ENCODE results near the gene MGST1.

MGST1 gene, protein sequence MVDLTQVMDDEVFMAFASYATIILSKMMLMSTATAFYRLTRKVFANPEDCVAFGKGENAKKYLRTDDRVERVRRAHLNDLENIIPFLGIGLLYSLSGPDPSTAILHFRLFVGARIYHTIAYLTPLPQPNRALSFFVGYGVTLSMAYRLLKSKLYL

DNA sequence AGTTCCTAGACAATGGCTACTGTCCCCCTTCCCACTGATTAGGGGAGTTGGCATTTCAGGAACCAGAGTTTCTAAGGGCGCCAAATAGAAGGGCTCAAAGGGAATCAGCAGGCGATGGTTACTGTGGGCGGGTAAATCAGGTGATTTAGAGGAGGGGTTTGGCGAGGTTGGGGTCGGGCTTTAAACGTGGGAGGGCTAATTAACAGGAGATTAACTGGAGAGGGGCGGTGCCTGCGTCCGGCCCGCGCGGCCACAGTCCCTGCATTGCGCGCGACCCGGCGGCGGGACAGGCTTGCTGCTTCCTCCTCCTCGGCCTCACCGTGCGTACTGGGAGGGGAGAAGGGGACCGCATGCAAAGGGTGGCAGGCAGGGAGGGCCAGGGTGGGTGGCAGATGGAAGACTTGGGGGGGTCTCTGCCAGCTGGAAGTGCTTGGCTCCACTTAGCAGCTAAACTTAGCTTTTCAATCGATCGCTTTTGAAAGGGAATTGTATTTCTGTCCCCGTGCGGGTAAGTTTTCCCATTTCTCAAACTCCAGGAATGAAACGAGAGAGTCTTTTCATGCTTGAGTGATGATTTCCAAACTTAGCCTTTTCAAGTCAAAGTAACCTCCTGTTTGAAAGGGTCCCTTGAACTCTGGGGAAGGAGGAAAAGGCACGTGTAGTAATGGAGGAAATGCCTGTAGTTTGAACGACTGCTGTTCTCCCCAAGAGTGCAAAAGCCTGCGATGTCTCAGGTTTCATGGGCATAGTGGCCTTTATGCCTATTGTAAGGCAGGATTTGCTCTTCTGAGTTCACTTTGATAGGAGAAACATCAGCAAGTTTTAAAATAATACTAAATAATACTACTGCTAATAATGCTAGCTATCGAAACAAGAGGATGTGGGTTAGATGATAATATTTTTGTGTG lies at the start of gene MGST1:
Gene MGST1 (plus strand): TSS at position 255 of the 908 bp plus-strand sequence. CDS start 6,608 bp downstream, outside the sequence.
- DNase-seq = no peak

DNA sequence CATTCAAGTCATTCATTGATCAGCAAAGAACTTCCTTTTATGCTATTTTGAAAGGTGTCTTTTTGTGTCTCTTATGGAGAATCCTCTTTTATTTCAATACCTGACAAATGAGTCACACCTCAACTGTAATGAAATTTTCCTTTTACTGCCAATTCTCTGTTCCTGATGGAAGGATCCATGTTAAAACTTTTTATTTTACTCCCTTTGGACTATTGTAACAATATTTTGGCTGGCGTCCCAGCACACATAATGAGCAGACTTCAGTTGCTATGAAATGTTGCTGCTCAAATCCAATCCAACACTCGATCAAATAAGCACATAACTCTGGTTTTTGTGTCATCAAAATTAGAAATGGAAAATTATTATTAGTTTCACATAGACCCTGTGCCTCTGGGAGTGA lies 48.0 kb upstream of the MGST1 start:
- DNase-seq = no peak

DNA sequence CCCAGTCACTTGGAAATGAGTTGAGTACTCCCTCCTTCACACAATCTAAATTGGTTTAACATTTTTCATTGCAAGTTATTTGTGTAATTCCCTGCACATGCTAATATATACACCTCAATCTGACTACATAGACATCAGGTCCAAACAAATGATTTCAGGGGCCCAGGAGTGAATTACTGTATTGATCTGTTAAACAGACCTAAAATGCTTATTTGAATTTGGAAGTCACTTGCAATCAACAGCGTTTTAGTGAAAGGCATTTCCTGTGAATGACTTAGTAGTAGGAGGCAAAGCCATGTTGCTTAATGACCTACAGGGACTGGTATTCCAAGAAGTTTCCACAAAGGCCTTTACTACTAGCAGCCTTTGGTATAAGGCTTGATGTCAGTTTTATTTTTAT lies 47.3 kb upstream of the MGST1 start:
- DNase-seq = no peak

DNA sequence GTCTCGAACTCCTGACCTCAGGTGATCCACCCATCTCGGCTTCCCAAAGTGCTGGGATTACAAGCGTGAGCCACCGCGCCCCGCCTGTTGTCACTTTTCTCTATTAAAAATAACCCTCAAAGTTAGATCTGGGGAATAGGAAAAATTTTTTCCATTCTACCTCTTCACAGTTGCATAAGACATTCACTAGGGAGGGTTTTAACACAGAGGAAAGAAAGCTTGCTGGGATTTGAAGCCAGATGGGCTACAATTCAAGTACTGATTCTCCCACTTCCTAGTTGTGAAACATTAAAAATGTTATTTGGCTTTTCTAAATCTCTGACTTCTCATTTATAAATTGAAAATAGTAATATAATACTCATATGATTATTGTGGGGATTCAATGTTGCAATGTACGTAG lies 46.7 kb upstream of the MGST1 start:
- DNase-seq = no peak

DNA sequence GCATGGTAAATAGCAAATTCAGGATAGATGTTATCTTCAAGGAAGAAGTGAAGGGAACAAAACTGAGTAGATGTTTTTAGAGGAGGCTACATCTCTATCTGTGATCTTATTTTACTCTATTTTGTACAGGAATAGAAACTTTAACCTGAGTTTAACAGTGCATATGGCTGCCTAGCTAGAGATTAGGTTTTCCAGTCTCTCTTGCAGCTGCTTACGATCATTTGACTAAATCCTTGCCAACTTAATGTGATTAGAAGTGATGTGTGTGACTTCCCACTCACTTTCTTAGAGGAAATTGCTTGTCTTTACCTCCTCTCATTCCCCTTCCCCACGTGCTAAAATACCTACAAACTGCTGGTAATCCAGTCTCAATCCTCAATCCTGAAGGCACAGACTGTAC lies 43.5 kb upstream of the MGST1 start:
- DNase-seq = no peak

DNA sequence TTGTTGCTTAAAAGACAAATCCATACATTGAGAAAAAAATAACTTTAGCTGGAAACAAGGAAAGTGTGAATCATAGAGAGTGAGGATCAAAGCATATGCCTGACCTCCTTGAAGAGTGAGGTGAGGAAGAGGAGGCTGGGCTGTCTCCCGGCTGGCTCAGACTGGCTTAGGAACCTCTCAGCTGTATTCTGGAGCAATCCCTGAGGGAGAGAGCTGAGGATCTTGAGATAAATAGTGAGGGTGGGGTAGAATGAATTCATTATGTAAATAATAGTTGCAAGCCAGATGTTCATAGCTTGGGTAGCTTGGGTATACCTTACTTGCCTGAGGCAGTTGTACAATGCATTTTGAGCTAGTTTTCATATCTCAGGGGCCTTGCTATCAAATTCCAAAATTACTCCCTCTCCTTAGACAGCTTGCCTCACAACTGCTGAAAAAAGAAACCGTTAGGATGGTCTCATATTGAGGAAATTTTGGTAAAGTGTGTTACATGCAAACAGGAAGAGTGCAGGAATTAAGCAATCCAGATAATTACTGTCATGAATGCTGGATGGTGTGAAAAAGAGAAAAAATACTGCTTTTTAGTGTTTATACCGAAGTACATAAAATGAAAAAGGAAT lies 39.5 kb upstream of the MGST1 start:
- DNase-seq = no peak

DNA sequence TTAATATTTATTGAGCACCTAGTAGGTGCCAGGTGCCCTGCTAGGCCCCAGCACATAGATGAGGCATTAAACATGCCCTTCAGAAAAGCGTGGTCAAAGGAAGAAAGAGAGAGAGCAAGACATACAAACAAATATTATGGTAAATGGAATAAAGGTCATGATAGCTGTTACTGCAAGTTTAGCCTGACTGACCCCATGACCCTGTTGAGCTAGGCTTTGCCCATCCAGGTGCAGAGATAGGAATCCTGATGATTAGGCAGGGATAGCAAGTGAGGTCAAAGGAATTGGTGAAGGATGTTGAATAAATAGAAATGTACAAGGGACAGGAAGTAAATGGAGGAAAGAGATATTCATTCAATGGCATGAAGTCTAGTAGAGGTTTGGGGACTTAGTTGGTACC lies 36.5 kb upstream of the MGST1 start:
- no peak for DNase-seq

DNA sequence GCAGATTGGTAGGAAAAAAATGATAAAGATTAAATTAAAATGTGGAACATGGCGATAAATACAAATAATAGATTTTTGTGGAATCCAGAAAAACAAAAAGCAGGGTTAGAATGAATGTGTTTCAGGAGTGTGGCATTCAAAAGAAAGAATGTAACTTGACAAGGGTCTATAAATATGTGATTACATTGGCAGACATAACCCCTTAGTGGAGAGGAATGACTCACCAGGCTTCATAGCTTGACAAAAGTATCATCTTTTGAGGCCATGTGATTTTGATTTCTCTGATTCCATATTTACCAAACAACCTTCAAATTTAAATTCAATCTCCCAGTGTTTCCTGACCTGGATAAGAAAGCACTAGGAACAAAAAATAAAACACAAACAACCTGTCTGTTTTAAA lies 24.4 kb upstream of the MGST1 start:
- DNase-seq = no peak

DNA sequence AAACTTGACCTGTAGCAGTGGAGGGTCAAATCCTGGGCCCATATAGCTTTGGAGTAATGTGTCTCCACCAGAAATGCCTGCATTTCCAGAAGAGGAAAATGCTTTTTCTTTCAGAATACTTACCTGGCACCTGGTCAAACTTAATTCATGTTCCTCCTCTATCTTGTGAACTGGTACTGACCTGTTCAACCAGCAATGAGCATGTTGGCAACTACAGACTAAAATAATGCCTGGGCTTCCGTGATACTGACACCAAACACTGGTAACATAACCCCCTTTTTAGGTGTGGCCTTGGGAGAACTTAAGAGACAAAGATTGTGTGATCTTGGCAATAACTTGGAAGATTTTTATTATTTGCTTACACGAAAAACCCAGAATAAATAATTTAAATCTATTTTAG lies 23.8 kb upstream of the MGST1 start:
- DNase-seq = no peak

DNA sequence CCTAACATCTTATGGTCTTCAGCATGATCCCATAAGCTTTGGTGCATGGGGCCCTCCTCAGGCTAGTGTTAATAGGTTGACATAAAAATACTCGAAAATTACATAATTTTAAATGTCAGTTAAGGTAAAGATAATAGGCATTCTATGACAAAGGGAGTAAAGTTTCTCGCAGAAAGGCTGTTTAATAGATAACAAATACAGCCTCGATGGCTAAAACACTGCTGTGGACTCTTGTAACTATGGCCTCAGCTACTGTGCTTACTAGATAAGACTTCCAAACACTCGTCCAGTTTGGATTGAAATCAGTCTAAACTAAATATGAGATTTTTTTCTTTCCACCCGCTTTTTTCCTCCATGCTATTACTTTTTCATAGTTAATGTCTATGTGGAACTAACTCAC lies 23.2 kb upstream of the MGST1 start:
- no peak for DNase-seq

DNA sequence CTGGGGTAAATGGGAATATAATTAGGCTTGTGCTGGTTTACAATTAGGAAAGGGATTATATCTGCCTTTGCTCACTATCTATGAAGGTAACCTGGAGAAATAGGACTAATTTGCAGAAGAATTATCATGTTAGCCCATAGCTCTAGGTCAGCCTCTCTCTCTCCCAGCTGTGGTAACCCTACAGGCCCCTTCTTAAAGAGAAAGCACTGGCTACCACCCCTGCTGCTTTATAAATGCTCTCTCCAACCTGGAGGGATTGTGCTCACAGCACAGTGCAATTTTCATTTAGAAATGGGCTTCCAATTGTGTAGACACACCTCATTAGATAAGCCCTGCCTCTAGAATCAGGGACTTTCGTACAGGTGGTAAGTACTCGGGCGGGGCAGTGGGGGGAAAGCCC lies 22.7 kb upstream of the MGST1 start:
- DNase-seq = no peak

DNA sequence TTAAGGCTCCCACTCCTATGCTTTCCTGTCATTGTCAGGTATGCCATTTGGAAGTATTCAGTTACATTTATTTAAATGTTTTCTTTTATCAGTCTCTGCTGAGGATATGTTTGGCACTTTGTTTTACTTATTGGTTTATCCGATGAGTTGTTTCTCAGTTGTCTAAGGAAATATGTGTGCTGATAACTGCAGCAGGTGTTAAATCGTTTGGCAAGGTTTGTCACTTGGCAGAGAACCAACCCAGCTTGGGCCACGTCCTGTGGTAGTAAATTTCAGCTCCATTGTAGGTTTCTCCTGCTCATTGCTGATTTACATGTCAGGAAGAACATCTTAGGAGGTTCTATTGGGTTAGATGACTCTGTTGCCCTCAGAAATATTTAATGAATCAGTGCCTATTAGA lies 22.0 kb upstream of the MGST1 start:
- DNase-seq = no peak

DNA sequence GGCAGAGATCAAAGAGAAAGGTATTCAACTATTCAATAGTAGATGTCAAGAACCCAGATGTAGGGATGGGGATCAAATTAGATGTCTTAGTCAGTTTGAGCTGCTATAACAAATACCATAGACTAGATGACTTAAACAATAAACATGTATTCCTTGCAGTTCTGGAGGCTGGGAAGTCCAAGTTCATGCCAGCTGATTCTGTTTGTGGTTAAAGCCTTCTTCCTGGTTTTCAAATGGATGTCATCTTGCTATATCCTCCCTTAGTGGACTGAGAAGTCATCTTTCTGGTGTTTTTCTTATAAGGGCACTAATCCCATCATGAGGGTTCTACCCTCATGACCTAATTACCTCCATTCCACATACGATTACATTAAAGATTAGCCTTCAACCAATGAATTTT lies 19.5 kb upstream of the MGST1 start:
- DNase-seq = no peak

DNA sequence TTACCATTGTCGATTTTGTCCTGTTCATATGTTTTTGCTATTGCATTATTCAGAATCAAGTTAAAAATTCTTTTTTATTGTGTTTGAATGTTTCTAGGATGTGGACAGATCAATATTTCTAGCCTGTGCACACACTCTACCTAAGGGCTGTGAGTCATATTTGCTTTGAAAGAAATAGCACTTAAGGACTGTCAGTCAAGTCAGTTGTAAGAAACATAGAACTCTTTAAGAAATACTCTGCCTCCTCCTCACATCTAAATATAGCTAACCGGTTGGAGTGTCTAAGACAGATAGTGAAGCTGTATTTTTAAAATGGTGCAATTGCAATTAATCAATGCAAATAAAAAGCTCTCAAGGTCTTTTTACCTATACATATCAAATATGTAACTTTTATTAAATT lies 17.9 kb upstream of the MGST1 start:
- DNase-seq = no peak

DNA sequence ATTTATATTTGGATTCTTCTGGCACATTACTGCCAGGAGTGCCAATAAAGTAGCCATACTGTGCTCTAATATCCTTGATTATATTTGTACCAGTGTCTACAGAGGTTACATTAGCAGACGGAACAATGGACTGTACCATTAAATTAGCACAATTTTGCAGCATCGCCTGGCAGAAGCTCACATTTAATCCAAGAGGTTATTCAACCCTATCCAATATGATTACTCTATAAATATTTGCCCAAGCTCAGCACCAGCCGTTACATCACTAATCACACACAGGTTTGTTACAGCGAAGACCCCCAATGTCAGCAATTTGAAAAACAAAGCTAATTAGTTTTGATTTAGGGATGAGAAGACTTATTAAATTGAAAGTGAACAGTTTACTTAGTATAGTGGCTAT lies 16.9 kb upstream of the MGST1 start:
- no peak for DNase-seq

DNA sequence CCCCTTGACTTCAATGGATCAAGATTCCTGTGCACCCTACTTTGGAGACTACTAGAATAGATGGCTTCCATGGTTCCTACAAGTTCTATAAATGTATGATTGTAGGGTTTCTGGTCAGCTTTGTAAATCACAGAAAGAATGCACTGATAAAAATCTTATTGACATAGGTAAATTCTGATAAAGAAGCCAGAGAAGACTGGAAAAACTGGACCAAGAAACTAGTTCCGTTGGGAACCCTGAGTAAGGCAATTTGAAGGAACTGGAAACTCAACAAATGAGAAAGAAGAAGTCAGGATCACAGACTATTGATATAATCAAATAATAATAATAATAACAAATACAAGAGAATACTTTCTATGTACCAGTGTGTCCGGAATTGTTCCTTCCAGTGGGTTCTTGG lies 15.4 kb upstream of the MGST1 start:
- DNase-seq = no peak

DNA sequence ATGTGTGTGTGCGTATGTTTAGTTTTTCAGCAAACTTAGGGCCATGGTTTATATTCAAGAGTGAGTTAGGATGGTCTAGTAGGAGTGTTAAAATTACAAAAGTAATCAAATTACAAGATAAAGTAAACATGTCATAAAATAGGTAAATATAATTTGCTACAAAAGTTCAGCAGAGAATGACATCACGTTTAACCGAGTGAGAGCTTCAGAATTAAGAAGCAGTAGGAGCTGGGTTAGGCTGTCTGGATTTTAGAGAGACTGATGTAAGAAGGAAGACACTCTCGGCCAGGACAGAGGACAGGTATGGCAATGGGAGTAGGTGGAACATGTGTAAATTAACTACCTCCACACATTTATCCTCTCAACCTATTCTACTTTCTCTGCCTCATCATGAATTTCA lies 11.6 kb upstream of the MGST1 start:
- no peak for DNase-seq

DNA sequence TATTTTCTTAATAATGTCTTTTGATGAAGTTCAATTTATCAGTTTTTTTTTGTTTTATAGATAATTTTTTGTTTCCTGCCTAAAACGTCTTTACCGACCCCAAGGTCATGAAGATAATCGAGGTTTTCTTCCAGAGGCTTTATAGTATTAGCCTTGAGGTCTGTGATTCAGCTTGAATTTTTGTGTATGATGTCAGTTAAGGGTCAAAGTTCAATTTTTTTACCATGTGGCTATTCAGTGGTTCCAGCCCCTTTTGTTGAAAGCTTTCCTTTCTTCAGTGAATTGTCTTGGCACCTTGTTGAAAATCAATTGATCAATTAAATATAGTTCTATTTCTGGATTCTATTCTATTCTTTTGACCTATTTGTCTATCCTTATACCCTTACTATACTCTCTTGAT lies 3.2 kb upstream of the MGST1 start:
- DNase-seq = no peak

DNA sequence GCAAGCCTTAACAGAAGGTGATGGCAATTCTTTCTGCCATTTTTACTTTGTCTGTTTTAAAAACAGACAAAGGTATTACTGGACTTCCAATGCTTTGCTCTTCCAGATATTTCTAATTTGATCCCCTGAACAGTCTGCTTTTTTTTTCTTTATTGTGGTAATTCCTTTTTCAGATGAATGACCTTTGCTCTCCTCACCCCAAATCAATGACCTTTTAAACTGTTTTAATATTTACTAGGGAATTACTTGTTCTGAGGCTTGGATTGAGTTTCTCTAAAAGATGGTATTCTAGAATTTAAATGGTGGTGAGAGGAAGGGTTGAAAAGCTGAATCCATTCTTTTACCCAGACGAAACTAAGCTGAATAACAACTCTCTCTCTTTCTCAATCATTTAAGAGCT lies 2.3 kb upstream of the MGST1 start:
- DNase-seq = no peak

DNA sequence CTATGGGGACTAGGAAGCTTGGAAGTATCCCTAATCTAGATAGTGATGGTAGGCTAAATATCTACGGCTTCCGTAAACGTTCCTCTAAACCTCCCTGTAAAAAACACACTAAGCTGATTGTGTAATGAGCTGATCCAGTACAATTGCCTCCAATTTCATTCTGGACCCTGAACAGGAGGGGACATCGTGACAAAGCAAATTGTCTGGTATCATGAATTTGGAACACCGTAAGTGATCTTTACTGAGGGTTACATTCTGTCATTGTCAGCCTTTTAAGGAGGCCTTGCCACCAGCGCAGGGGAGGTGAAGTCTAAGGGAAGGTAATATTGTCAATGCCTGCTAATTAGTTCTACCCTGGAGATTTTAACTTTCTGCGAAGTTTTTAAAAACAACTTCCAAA lies 487 bp upstream of the MGST1 start:
- DNase-seq = no peak

DNA sequence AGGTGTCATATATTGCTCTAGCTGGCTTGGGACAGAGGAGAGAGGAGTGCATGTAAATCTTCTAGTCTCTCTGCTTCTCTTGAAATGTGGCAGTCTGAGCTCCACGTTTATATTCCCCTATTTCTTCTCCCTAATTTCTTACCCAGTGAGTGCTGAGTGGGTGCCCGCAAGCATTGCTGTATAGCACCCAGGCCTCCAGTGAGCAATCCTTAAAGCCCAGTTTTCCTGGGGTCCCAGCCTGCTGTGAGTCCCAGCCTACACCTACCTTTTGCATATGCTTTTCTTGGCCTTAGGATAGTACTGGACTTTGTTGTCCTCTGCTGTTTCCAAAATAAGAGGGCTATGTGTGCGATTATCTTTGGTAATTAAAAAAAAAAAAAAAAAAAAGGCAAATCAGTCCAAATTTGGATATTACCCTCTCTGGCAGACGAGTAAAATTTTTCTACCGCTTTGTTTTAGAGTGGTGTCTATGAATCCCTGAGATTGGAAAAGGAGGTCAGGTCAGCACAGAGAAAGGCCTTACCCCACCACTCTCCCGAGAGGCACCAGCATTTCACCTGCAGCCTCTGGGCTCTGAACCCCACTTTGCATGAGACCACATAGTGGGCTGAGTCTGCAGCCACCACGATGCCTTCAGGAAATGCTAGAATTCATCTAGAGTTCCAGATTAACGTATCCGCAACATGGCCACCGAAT lies 1.1 kb downstream of the MGST1 start:
- no peak for DNase-seq

DNA sequence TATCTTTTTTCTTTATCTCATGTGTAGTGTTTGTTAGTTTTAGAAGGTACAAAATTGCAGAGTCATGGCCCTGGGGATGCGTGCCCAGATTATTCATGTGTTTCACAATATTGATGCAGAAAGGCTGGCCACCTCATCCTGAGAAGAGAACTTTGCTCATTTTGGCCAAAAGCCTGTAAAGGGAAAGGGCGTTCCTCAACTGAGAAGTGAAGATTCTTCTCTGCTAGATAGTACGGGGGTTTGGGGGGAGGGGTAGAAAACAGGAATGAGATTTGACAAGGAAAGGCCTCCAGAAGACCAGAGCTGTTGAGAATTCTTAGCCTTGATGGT lies 1.7 kb downstream of the MGST1 start:
- DNase-seq = no peak

DNA sequence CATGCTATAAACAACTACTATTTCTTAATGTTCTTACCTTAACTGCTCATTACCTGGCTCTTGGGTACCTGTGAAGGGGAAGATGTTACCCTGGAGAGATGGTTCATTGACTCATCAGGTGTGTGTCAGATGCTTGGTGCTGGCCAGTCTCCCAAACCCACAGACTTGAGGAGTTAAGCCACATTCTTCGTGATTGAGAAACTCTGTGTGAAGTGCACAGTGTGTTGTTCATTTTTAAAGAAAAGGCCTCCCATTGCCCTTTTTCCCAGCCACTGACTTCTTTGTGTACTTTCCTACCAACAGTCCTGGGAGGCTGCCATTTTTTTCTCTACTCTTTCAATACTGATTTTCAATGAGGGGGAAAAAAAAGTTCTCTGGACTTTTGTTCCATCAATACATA lies 3.2 kb downstream of the MGST1 start:
- DNase-seq = no peak

DNA sequence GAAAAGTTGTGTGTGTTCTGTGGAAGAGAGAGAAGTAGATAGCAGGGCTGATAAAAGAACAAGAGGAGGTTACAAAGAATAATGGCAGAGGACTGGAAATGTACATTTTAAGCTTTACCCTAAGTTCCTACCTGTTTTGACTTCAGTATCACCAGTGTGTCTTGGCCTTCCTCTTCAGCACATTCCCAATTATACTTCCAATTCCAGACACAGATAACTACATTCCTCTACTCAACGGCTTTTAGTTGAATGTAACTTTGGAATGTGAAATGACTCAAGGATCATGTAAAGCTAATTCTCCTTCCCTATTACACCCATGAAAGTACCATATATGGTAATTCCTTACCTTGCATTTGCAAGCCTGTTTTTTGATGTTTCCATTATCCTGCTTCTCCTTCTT lies 5.0 kb downstream of the MGST1 start:
- no peak for DNase-seq
